Measurements from ENCODE around the gene HNRNPH2.

GRCh38 chrX:101410461-101410860, 2.4 kb downstream of the HNRNPH2 start:
- TF ChIP-seq EP300 (IDR thresholded peaks at IDR 0.05), result no peak
- TF ChIP-seq POLR2A (IDR thresholded peaks at IDR 0.05), result no peak
- no peak for TF ChIP-seq CTCF (IDR thresholded peaks at IDR 0.05)
